ENCODE measurements around the gene SWT1.
"Not testable (repeated sequence)": the region's sequence is repeated elsewhere in the genome, so short reads cannot be mapped to it uniquely, and the experiment has no call there.

The SWT1 gene

GRCh38 chr1:185237661-185238060 lies 80.7 kb downstream of the SWT1 start:
- Histone ChIP-seq H3K36me3 (ENCODE audit: control insufficient read depth, insufficient read depth, low read length) (no peaks in the 10 kb centered on the region), H3K4me3 (ENCODE audit: low read length) (no peak overlapping the region), H3K4me1 (ENCODE audit: control insufficient read depth, insufficient read depth, low read length) (no peaks in the 10 kb centered on the region), H3K9ac (ENCODE audit: low read length) (no peak overlapping the region), H3K27me3 (ENCODE audit: control insufficient read depth, insufficient read depth, low read length) (no peaks in the 10 kb centered on the region), H3K9me3 (ENCODE audit: control insufficient read depth, low read length) (no peaks in the 10 kb centered on the region)

GRCh38 chr1:185238447-185238846 lies 81.5 kb downstream of the SWT1 start:
- Histone ChIP-seq H3K4me3 (ENCODE audit: low read length) (no peak overlapping the region), H3K36me3 (ENCODE audit: control insufficient read depth, insufficient read depth, low read length) (no peaks in the 10 kb centered on the region), H3K9ac (ENCODE audit: low read length) (no peak overlapping the region), H3K9me3 (ENCODE audit: control insufficient read depth, low read length) (no peaks in the 10 kb centered on the region), H3K4me1 (ENCODE audit: control insufficient read depth, insufficient read depth, low read length) (no peaks in the 10 kb centered on the region), H3K27me3 (ENCODE audit: control insufficient read depth, insufficient read depth, low read length) (no peaks in the 10 kb centered on the region)

DNA sequence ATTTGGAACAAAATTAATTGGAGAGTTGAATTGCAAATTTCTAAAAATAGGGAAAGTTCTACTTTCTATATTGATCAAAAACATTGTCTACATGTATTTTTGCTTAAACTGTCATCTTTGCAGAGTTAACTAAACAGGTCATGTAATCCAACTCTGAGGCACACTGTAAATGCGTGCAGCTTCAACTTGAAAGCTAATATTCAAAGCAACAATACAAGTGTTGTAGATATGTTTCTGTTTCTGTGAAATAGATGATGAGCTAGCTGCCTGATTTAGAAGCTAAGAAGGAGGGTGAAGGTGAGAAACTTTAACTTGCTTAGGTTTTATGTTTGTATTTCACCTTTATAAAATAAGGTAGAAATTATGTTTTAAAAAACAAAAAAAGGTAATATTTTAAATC lies 82.9 kb downstream of the SWT1 start:
- Histone ChIP-seq H3K36me3 (ENCODE audit: control insufficient read depth, insufficient read depth, low read length) (no peaks in the 10 kb centered on the region), H3K9ac (ENCODE audit: low read length) (no peak overlapping the region), H3K4me3 (ENCODE audit: low read length) (no peak overlapping the region), H3K4me1 (ENCODE audit: control insufficient read depth, insufficient read depth, low read length) (no peaks in the 10 kb centered on the region), H3K9me3 (ENCODE audit: control insufficient read depth, low read length) (no peaks in the 10 kb centered on the region), H3K27me3 (ENCODE audit: control insufficient read depth, insufficient read depth, low read length) (no peaks in the 10 kb centered on the region)

DNA sequence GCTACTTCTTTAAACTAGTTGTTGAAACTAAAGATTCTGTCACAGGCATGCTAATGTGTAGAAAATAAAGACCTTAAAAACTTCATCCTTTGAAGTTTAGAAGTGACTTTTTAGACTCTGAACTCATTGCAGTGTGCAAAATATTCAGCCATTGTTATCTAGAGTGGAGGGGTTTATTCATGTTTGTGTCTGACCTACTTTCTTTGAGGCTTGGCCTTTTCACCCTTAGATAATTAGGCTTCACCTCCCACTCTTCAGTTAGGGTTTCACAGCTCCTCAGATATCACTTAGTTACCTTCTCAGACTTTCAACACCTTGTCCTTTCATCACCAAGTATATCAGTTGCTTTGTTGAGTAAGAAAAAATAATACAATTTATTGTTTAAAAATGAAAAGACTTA lies 84.2 kb downstream of the SWT1 start:
- Histone ChIP-seq H3K36me3 (ENCODE audit: control insufficient read depth, insufficient read depth, low read length) (no peaks in the 10 kb centered on the region), H3K9ac (ENCODE audit: low read length) (no peak overlapping the region), H3K4me1 (ENCODE audit: control insufficient read depth, insufficient read depth, low read length) (no peaks in the 10 kb centered on the region), H3K27me3 (ENCODE audit: control insufficient read depth, insufficient read depth, low read length) (no peaks in the 10 kb centered on the region), H3K9me3 (ENCODE audit: control insufficient read depth, low read length) (no peaks in the 10 kb centered on the region), H3K4me3 (ENCODE audit: low read length) (no peak overlapping the region)

DNA sequence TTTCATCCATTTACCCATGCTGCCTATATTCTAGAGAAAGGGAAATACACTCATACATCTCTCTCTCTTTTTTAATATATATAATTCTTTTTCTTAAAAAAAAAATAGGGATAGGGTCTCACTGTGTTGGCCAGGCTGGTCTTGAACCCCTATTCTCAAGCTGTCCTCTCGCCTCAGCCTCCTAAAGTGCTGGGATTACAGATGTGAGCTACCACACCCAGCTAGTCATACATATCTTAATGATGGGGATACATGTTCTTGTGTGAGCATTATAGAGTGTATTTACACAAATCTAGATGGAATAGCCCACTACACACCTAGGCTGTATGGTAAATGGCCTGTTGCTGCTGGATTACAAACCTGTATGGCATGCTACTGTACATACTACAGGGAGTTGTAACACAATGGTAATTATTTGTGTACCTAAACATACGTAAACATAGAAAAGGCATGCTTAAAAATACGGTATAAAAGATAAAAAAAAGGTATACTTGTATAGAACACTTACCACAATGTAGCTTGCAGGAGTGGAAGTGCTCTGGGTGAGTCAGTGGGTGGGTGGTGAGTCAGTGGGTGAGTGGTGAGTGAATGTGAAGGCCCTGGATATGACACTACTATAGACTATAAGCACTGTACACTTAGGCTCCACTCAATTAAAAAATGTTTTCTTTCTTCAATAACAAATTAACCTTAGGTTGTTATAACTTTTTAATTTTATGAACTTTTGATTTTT lies 87.2 kb downstream of the SWT1 start:
- no peak overlapping the region for H3K9ac ChIP-seq (ENCODE audit: low read length)
- no peaks in the 10 kb centered on the region for H3K36me3 ChIP-seq (ENCODE audit: control insufficient read depth, insufficient read depth, low read length)
- H3K4me3 ChIP-seq (ENCODE audit: low read length) = no peak overlapping the region
- H3K4me1 ChIP-seq (ENCODE audit: control insufficient read depth, insufficient read depth, low read length) = no peaks in the 10 kb centered on the region
- H3K27me3 ChIP-seq (ENCODE audit: control insufficient read depth, insufficient read depth, low read length) = no peaks in the 10 kb centered on the region
- no peaks in the 10 kb centered on the region for H3K9me3 ChIP-seq (ENCODE audit: control insufficient read depth, low read length)

DNA sequence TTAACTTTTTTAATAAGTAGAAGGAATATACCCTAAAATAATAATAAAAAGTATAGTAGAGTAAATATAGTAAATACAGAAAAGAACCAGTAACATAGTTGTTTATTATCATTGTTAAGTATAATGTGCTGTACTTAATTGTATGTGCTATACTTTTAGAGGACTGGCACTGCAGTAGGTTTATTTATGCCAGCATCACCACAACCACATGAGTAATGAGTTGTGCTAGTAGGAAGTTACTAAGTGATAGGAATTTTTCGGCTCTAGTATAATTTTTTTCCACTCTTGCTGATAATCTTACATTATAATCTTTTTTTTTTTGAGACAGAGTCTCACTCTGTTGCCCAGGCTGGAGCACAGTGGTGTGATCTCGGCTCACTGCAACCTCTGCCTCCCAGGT lies 88.5 kb downstream of the SWT1 start:
- H3K27me3 ChIP-seq (ENCODE audit: control insufficient read depth, insufficient read depth, low read length) = no peaks in the 10 kb centered on the region
- H3K4me3 ChIP-seq (ENCODE audit: low read length) = no peak overlapping the region

DNA sequence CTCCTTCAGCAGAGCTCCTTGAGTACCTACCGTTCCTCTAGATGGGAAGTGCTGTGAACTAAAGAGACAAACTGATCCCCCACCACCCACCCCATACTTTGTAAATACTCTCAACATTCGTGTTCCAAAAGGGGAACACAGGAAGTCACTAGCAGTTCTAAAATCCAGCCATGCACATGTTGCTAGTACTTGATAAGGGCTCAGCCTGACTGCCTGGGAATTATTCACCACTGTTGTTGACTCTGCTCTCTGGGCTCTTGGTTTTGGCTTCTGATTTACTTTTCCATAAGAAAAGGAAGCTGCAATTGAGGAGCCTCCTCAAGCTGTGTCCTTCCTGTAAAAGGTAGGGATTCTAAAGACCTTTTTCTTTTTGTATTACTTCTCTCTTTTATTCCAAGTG lies 92.6 kb downstream of the SWT1 start:
- Histone ChIP-seq H3K9me3 (ENCODE audit: control insufficient read depth, low read length) (no peaks in the 10 kb centered on the region), H3K9ac (ENCODE audit: low read length) (no peak overlapping the region), H3K27me3 (ENCODE audit: control insufficient read depth, insufficient read depth, low read length) (no peaks in the 10 kb centered on the region), H3K4me1 (ENCODE audit: control insufficient read depth, insufficient read depth, low read length) (no peaks in the 10 kb centered on the region), H3K36me3 (ENCODE audit: control insufficient read depth, insufficient read depth, low read length) (no peaks in the 10 kb centered on the region), H3K4me3 (ENCODE audit: low read length) (no peak overlapping the region)

More for the DNA sequence above, 88.5 kb downstream of the SWT1 start:
- Histone ChIP-seq H3K9ac (ENCODE audit: low read length) (no peak overlapping the region), H3K36me3 (ENCODE audit: control insufficient read depth, insufficient read depth, low read length) (no peaks in the 10 kb centered on the region), H3K9me3 (ENCODE audit: control insufficient read depth, low read length) (no peaks in the 10 kb centered on the region), H3K4me1 (ENCODE audit: control insufficient read depth, insufficient read depth, low read length) (no peaks in the 10 kb centered on the region)

GRCh38 chr1:185250063-185250462 lies 93.1 kb downstream of the SWT1 start:
- Histone ChIP-seq H3K9me3 (ENCODE audit: control insufficient read depth, low read length) (no peaks in the 10 kb centered on the region), H3K4me1 (ENCODE audit: control insufficient read depth, insufficient read depth, low read length) (no peaks in the 10 kb centered on the region), H3K9ac (ENCODE audit: low read length) (no peak overlapping the region), H3K36me3 (ENCODE audit: control insufficient read depth, insufficient read depth, low read length) (no peaks in the 10 kb centered on the region), H3K4me3 (ENCODE audit: low read length) (no peak overlapping the region), H3K27me3 (ENCODE audit: control insufficient read depth, insufficient read depth, low read length) (no peaks in the 10 kb centered on the region)

- not testable (repeated sequence) for H3K9ac ChIP-seq (ENCODE audit: low read length); H3K9me3 ChIP-seq (ENCODE audit: control insufficient read depth, low read length); H3K36me3 ChIP-seq (ENCODE audit: control insufficient read depth, insufficient read depth, low read length); H3K4me3 ChIP-seq (ENCODE audit: low read length); H3K27me3 ChIP-seq (ENCODE audit: control insufficient read depth, insufficient read depth, low read length); H3K4me1 ChIP-seq (ENCODE audit: control insufficient read depth, insufficient read depth, low read length)
These were observed 95.0 kb downstream of the SWT1 start for GRCh38 chr1:185251928-185252327.

DNA sequence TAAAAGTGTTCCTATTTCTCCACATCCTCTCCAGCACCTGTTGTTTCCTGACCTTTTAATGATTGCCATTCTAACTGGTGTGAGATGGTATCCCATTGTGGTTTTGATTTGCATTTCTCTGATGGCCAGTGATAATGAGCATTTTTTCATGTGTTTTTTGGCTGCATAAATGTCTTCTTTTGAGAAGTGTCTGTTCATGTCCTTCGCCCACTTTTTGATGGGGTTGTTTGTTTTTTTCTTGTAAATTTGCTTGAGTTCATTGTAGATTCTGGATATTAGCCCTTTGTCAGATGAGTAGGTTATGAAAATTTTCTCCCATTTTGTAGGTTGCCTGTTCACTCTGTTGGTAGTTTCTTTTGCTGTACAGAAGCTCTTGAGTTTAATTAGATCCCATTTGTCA lies 95.4 kb downstream of the SWT1 start:
- H3K4me3 ChIP-seq (ENCODE audit: low read length); H3K9ac ChIP-seq (ENCODE audit: low read length); H3K9me3 ChIP-seq (ENCODE audit: control insufficient read depth, low read length); H3K4me1 ChIP-seq (ENCODE audit: control insufficient read depth, insufficient read depth, low read length); H3K27me3 ChIP-seq (ENCODE audit: control insufficient read depth, insufficient read depth, low read length); H3K36me3 ChIP-seq (ENCODE audit: control insufficient read depth, insufficient read depth, low read length): not testable (repeated sequence)

DNA sequence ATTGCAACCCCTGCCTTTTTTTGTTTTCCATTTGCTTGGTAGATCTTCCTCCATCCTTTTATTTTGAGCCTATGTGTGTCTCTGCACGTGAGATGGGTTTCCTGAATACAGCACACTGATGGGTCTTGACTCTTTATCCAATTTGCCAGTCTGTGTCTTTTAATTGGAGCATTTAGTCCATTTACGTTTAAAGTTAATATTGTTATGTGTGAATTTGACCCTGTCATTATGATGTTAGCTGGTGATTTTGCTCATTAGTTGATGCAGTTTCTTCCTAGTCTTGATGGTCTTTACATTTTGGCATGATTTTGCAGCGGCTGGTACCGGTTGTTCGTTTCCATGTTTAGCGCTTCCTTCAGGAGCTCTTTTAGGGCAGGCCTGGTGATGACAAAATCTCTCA lies 98.6 kb downstream of the SWT1 start:
- H3K9me3 ChIP-seq (ENCODE audit: control insufficient read depth, low read length); H3K4me1 ChIP-seq (ENCODE audit: control insufficient read depth, insufficient read depth, low read length): not testable (repeated sequence)

DNA sequence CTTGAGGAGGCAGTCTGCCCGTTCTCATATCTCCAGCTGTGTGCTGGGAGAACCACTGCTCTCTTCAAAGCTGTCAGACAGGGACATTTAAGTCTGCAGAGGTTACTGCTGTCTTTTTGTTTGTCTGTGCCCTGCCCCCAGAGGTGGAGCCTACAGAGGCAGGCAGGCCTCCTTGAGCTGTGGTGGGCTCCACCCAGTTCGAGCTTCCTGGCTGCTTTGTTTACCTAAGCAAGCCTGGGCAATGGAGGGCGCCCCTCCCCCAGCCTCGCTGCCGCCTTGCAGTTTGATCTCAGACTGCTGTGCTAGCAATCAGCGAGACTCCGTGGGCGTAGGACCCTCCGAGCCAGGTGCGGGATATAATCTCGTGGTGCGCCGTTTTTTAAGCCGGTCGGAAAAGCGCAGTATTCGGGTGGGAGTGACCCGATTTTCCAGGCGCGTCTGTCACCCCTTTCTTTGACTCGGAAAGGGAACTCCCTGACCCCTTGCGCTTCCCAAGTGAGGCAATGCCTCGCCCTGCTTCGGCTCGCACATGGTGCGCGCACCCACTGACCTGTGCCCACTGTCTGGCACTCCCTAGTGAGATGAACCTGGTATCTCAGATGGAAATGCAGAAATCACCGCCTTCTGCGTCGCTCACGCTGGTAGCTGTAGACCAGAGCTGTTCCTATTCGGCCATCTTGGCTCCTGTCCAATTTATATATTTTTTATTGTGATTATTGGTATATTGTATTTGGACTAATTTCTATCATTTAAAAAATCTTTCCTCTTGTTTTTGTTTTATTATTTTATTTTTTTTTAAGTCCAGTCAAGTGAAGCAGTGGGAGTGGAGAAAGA lies 100.4 kb downstream of the SWT1 start:
- H3K9ac ChIP-seq (ENCODE audit: low read length); H3K4me3 ChIP-seq (ENCODE audit: low read length); H3K4me1 ChIP-seq (ENCODE audit: control insufficient read depth, insufficient read depth, low read length); H3K27me3 ChIP-seq (ENCODE audit: control insufficient read depth, insufficient read depth, low read length); H3K9me3 ChIP-seq (ENCODE audit: control insufficient read depth, low read length); H3K36me3 ChIP-seq (ENCODE audit: control insufficient read depth, insufficient read depth, low read length): not testable (repeated sequence)

More for the DNA sequence above, 98.6 kb downstream of the SWT1 start:
- H3K9ac ChIP-seq (ENCODE audit: low read length); H3K27me3 ChIP-seq (ENCODE audit: control insufficient read depth, insufficient read depth, low read length); H3K36me3 ChIP-seq (ENCODE audit: control insufficient read depth, insufficient read depth, low read length); H3K4me3 ChIP-seq (ENCODE audit: low read length): not testable (repeated sequence)
